Common myeloid progenitor, CD34-positive (primary cell): Measurements from ENCODE around the gene CPLX3.

Experiments
- CTCF ChIA-PET: fragments of 350-600 bp; sonication (Branson Sonifier 250); formaldehyde crosslinking; loops from one replicate; lab custom pipeline; 2021; ENCODE audit warnings: antibody characterized with exemption; lab: Charles Lee
- POLR2A ChIA-PET: fragments of 350-600 bp; sonication (Branson Sonifier 250); formaldehyde crosslinking; loops from one replicate; lab custom pipeline; 2021; ENCODE audit warnings: antibody characterized with exemption; lab: Charles Lee
- DNase-seq, 3 donors: peaks; one replicate each; pipeline versions ENCODE4 v3.0.0 to v3.0.0-alpha.2; 2013
- H3K27ac ChIP-seq, 2 experiments: 1 replicate in 1 of 2; 2 replicates in 1 of 2; pipeline ENCODE4 v1.7.0; 2013; ENCODE audit warnings: inconsistent platforms in 2 of 2, low read length in 2 of 2, mild to moderate bottlenecking in 2 of 2, low read depth in 1 of 2, moderate library complexity in 1 of 2; ENCODE audit not compliant: severe bottlenecking in 2 of 2, insufficient read depth in 1 of 2, poor library complexity in 1 of 2
- H3K27me3 ChIP-seq, 5 experiments: replicated peaks in 2 of 5; 1 replicate in 3 of 5; 2 replicates in 2 of 5; pipeline versions ENCODE4 v1.6.1 to v1.7.0; 2013; ENCODE audit warnings: low read length in 4 of 5, mild to moderate bottlenecking in 2 of 5, moderate library complexity in 2 of 5, inconsistent platforms in 1 of 5; ENCODE audit not compliant: insufficient read depth in 5 of 5, control insufficient read depth in 4 of 5
- H3K36me3 ChIP-seq, 4 experiments: 1 replicate in 2 of 4; 2 replicates in 2 of 4; pipeline versions ENCODE4 v1.6.1 to v1.7.0; 2013; ENCODE audit warnings: low read length in 3 of 4, control low read depth in 1 of 4, mild to moderate bottlenecking in 1 of 4; ENCODE audit not compliant: control insufficient read depth in 4 of 4, insufficient read depth in 4 of 4
- H3K4me1 ChIP-seq, 4 experiments: 1 replicate in 3 of 4; 2 replicates in 1 of 4; pipeline versions ENCODE4 v1.6.1 to v1.7.1; 2013; ENCODE audit warnings: low read length in 3 of 4, mild to moderate bottlenecking in 3 of 4, control low read depth in 1 of 4, inconsistent platforms in 1 of 4, moderate library complexity in 1 of 4; ENCODE audit not compliant: control insufficient read depth in 4 of 4, insufficient read depth in 4 of 4; ENCODE audit errors: control extremely low read depth in 1 of 4
- H3K4me3 ChIP-seq, 7 experiments: 1 replicate in 4 of 7; 2 replicates in 3 of 7; pipeline versions ENCODE4 v1.5.1 to v1.7.0; 2013; ENCODE audit warnings: mild to moderate bottlenecking in 7 of 7, low read length in 6 of 7, moderate library complexity in 6 of 7, inconsistent platforms in 2 of 7, low read depth in 2 of 7, control low read depth in 1 of 7; ENCODE audit not compliant: insufficient read depth in 4 of 7, control insufficient read depth in 1 of 7; ENCODE audit errors: extremely low read depth in 1 of 7
- H3K9me3 ChIP-seq, 5 experiments: 1 replicate in 4 of 5; 2 replicates in 1 of 5; pipeline versions ENCODE4 v1.6.1 to v1.7.1; 2013; ENCODE audit warnings: low read length in 4 of 5, mild to moderate bottlenecking in 2 of 5, inconsistent platforms in 1 of 5, low read depth in 1 of 5, moderate library complexity in 1 of 5; ENCODE audit not compliant: control insufficient read depth in 4 of 5, insufficient read depth in 2 of 5; ENCODE audit errors: control extremely low read depth in 1 of 5
- WGBS: methylation state at CpG from one replicate; pipeline ENCODE4 v1.1.5; 2013; ENCODE audit not compliant: insufficient coverage; 5-methylcytosine and 5-hydroxymethylcytosine counted together

Gene CPLX3

DNA sequence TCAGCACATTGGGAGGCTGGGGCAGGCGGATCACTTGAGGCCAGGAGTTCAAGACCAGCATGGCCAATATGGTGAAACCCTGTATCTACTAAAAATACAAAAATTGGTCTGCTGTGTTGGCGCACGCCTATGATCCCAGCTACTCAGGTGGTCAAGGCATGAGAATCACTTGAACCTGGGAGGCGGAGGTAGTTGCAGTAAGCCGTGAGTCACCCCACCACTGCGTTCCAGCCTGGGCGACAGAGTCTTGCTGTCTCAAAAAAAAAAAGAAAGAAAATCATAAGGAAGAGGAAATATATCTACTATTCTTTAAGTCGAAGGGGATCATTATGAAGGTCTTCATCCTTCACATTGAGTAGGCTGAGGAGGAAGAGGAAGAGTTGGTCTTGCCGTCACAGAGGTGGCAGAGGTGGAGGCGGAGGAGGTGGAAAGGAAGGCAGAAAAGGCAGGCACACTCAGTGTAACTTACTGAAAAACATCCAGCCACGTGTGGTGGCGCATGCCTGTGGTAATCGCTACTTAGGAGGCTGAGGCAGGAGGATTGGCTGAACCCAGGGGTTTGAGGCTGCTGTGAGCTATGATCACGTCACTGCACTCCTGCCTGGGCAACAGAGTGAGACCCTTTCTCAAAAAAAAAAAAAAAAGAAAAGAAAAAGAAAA, 30.3 kb upstream of the CPLX3 start:
- H3K4me1 ChIP-seq = peaks cover 26 to 84% (median 78%) of the 10 kb centered on the region in 4 experiments

DNA sequence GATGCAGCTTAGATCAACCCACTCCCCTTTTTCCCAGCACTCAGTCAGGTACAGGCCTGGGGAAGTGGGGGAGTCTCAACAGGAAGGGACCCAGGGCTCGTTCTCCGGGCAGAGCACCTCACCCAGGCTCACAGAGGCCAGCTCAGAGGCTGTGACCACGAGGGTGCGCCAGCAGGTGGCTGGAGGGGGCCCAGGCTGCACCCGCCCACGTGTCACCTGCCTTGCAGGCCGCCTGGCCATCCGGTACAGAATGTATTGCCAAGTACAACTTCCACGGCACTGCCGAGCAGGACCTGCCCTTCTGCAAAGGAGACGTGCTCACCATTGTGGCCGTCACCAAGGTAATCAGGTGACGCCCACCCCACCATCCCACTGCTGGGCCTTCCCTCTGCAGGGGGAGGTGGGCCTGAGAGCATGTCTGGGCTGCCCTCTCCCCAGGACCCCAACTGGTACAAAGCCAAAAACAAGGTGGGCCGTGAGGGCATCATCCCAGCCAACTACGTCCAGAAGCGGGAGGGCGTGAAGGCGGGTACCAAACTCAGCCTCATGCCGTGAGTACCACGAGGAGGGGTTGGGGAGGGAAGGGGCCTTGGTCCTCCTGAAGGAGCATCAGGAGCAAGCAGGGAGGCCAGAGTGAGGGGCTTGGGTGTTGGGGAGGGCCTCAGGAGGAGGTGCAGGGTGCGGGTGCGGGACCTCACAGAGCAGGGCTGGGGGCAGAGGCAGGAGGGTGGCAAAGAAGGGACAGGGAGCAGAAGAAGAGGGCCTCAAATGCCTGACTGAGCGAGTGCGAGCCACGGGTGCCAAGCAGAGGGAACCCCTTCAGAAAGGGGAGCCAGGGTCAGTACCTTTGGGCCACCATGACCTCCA, 27.8 kb upstream of the CPLX3 start:
- CTCF ChIA-PET = interaction anchor here (0.9 to 20.4 kb wide), 13 partner anchors 10 to 411 kb away, joined by 3 to 1027 read pairs (median 7); partner anchors contain the start of genes CSK and ULK3
- H3K27me3 ChIP-seq = no peaks in the 10 kb centered on the region
- no peaks in the 10 kb centered on the region for H3K9me3 ChIP-seq
- no peak for DNase-seq
- peaks cover 11 to 58% (median 53%) of the 10 kb centered on the region in 4 experiments for H3K4me1 ChIP-seq
- peaks cover 15 to 79% (median 41%) of the 10 kb centered on the region in 4 experiments for H3K36me3 ChIP-seq
- peak overlapping the region; percentile 33 to 64 for H3K27ac ChIP-seq
- no peak overlapping the region for H3K4me3 ChIP-seq
- WGBS = 72% methylated on average over 25 of the region's 25 CpGs
- POLR2A ChIA-PET = interaction anchor here (1.3 to 1.7 kb wide), 3 partner anchors 15 to 28 kb away, joined by 3 to 10 read pairs (median 8); partner anchors contain the start of gene CSK

More for the DNA sequence above, 30.3 kb upstream of the CPLX3 start:
- DNase-seq = no peak
- H3K27ac ChIP-seq = peak overlapping the region in 1 of 2 experiments; percentile 52
- ChIA-PET POLR2A (no interaction called here), CTCF (interaction anchor here (1.0 to 20.4 kb wide), 6 partner anchors 9 to 180 kb away, joined by 3 to 1027 read pairs (median 18); partner anchors contain the start of gene CSK)
- 95% methylated on average over 9 of the region's 14 CpGs for WGBS
- H3K9me3 ChIP-seq = no peaks in the 10 kb centered on the region
- H3K4me3 ChIP-seq = no peak overlapping the region
- no peaks in the 10 kb centered on the region for H3K27me3 ChIP-seq
- H3K36me3 ChIP-seq = peaks cover 7 to 71% (median 23%) of the 10 kb centered on the region in 4 experiments

DNA sequence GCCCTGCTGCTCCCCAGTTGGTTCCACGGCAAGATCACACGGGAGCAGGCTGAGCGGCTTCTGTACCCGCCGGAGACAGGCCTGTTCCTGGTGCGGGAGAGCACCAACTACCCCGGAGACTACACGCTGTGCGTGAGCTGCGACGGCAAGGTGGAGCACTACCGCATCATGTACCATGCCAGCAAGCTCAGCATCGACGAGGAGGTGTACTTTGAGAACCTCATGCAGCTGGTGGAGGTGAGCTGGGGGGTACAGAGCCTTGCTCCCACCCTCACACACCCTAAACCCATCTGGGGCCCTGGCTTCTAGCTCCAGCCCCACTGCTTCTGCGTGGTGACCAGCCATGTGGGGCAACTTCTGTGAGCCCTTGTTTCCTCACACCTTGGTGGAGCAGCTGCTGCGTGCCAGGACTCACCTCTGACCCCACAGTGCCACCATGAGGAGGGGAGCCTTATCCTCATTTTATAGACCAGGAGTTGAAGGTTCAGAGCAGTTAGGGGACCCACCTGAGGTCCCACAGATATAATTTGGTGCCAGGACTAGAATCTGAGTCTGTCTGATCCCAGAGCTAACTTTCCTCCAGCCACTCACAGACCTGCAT, 27.1 kb upstream of the CPLX3 start:
- Histone ChIP-seq H3K9me3 (no peaks in the 10 kb centered on the region), H3K27me3 (no peaks in the 10 kb centered on the region), H3K4me3 (no peak overlapping the region), H3K4me1 (peaks cover 11 to 54% (median 49%) of the 10 kb centered on the region in 4 experiments), H3K27ac (peak overlapping the region; percentile 33 to 56), H3K36me3 (peaks cover 15 to 84% (median 46%) of the 10 kb centered on the region in 4 experiments)
- CTCF ChIA-PET = interaction anchor here (0.7 to 20.4 kb wide), 17 partner anchors 10 to 410 kb away, joined by 3 to 1027 read pairs (median 5); partner anchors contain the start of genes CSK and ULK3
- POLR2A ChIA-PET = interaction anchor here (0.7 to 1.7 kb wide), 7 partner anchors 9 to 29 kb away, joined by 3 to 10 read pairs (median 4); partner anchors contain the start of gene CSK
- 91% methylated on average over 15 of the region's 16 CpGs for WGBS
- no peak for DNase-seq

DNA sequence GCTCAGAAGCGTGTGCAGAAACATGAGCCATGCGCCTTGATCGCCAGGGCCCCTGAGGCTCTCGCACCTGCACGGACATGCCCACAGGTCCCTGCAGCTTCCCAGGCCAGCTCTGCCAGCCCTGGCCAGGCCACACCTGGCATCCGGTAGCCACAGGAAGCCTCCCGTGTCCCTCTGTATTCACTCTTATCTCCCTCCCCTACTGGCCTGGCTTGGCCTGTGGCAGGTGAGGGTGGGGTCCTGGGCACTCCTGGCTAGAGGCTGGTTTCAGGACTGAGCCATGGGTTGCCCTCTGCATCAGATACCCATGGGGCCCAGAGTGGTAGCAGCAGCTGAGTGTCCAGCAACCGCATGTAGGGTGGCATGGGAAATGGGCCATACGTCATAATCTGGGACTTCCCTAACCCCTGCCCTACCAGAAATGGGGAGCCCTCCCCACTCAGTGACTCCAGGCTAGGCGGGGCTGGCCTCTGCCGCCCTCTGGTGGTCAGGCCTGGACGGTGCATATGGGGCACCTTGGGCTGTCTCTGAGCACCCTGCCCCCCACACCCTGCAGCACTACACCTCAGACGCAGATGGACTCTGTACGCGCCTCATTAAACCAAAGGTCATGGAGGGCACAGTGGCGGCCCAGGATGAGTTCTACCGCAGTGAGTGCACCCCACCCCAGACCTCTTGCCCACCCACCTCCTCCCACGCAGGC, 26.4 kb upstream of the CPLX3 start:
- H3K36me3 ChIP-seq = peaks cover 16 to 82% (median 49%) of the 10 kb centered on the region in 4 experiments
- POLR2A ChIA-PET = interaction anchor here (0.7 to 1.7 kb wide), 6 partner anchors 10 to 30 kb away, joined by 3 to 8 read pairs (median 4); partner anchors contain the start of gene CSK
- H3K4me1 ChIP-seq = peaks cover 11 to 47% (median 43%) of the 10 kb centered on the region in 4 experiments
- H3K27me3 ChIP-seq = no peaks in the 10 kb centered on the region
- CTCF ChIA-PET = interaction anchor here (0.7 to 20.4 kb wide), 17 partner anchors 11 to 409 kb away, joined by 3 to 1027 read pairs (median 5); partner anchors contain the start of genes CSK and ULK3
- no peaks in the 10 kb centered on the region for H3K9me3 ChIP-seq
- H3K4me3 ChIP-seq = no peak overlapping the region
- WGBS = 42% methylated on average over 18 of the region's 18 CpGs
- DNase-seq = peak; percentile 83 to 90 (median 86)
- peak overlapping the region; percentile 33 to 56 for H3K27ac ChIP-seq

DNA sequence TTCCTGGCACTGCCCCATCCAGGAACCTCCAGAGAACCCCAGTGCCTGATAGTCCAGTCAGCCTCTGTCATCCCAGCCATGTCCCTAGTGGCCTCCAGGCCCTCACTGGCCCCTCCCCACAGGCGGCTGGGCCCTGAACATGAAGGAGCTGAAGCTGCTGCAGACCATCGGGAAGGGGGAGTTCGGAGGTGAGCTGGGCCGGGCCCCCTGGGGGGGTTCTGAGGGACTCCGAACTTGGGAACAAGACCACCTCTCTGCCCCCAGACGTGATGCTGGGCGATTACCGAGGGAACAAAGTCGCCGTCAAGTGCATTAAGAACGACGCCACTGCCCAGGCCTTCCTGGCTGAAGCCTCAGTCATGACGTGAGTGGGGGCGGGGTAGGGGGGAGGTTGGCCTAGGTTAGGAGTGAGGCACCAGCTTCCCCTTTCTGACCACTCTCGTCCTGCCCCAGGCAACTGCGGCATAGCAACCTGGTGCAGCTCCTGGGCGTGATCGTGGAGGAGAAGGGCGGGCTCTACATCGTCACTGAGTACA, 25.8 kb upstream of the CPLX3 start:
- Histone ChIP-seq H3K27ac (no peak overlapping the region), H3K4me3 (no peak overlapping the region), H3K36me3 (peaks cover 17 to 79% (median 49%) of the 10 kb centered on the region in 4 experiments), H3K4me1 (peaks cover 8 to 41% (median 38%) of the 10 kb centered on the region in 4 experiments), H3K9me3 (no peaks in the 10 kb centered on the region), H3K27me3 (no peaks in the 10 kb centered on the region)
- ChIA-PET POLR2A (interaction anchor here (1.0 to 1.7 kb wide), 4 partner anchors 11 to 30 kb away, joined by 3 to 8 read pairs (median 4); partner anchors contain the start of gene CSK), CTCF (interaction anchor here (1.2 to 20.4 kb wide), 8 partner anchors 12 to 167 kb away, joined by 3 to 1027 read pairs (median 7); partner anchors contain the start of gene CSK)
- DNase-seq = no peak
- 89% methylated on average over 12 of the region's 20 CpGs for WGBS
